Measurements from ENCODE around the gene SMYD3.

Gene SMYD3

DNA sequence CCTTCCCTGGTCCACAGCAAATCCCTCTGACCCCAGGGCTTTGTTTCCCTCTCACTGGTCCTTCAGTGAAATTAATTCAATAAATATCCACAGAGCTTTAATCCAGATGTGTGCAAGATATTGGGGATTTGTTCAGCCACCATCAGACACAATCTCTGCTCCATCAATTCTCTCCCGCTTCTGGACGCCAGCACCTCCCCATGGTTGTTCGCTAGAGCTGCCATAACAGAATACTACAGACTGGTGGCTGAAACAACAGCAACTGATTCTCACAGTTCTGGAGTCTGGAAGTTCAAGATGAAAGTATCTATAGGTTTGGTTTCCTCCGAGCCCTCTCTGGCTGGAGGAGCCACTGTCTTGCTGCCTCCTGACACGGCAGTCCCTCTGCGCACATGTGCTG lies 303.9 kb downstream of the SMYD3 start:
- DNase-seq (ENCODE audit: low read depth) = no peak
- TF ChIP-seq, protein P1, sequence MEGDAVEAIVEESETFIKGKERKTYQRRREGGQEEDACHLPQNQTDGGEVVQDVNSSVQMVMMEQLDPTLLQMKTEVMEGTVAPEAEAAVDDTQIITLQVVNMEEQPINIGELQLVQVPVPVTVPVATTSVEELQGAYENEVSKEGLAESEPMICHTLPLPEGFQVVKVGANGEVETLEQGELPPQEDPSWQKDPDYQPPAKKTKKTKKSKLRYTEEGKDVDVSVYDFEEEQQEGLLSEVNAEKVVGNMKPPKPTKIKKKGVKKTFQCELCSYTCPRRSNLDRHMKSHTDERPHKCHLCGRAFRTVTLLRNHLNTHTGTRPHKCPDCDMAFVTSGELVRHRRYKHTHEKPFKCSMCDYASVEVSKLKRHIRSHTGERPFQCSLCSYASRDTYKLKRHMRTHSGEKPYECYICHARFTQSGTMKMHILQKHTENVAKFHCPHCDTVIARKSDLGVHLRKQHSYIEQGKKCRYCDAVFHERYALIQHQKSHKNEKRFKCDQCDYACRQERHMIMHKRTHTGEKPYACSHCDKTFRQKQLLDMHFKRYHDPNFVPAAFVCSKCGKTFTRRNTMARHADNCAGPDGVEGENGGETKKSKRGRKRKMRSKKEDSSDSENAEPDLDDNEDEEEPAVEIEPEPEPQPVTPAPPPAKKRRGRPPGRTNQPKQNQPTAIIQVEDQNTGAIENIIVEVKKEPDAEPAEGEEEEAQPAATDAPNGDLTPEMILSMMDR (IDR thresholded peaks at IDR 0.05; ENCODE audit: insufficient read depth, low read depth, low read length, missing control alignments) = no peak
- H3K4me3 ChIP-seq (ENCODE audit: low read depth, low read length) = no peak overlapping the region

GRCh38 chr1:246200738-246201137 lies 306.3 kb downstream of the SMYD3 start:
- no peak for DNase-seq (ENCODE audit: low read depth)
- no peak overlapping the region for H3K4me3 ChIP-seq (ENCODE audit: low read depth, low read length)
- TF ChIP-seq, protein P1 (IDR thresholded peaks at IDR 0.05; ENCODE audit: insufficient read depth, low read depth, low read length, missing control alignments) = no peak

DNA sequence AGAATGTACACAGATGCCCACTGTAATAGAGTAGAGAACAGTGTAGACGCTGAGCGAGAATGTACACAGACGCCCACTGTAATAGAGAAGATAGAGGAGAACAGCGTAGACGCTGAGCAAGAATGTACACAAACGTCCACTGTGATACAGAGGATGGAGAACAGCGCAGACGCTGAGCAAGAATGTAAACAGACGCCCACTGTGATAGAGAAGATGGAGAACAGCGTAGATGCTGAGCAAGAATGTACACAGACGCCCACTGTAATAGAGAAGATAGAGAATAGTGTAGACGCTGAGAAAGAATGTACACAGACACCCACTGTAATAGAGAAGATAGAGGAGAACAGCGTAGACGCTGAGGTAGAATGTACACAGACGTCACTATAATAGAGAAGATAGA lies 306.9 kb downstream of the SMYD3 start:
- TF ChIP-seq, protein P1 (IDR thresholded peaks at IDR 0.05; ENCODE audit: insufficient read depth, low read depth, low read length, missing control alignments) = no peak
- H3K4me3 ChIP-seq (ENCODE audit: low read depth, low read length) = no peak overlapping the region
- DNase-seq (ENCODE audit: low read depth) = no peak

- no peak for DNase-seq (ENCODE audit: low read depth)
- TF ChIP-seq, protein P1 (IDR thresholded peaks at IDR 0.05; ENCODE audit: insufficient read depth, low read depth, low read length, missing control alignments) = no peak
- H3K4me3 ChIP-seq (ENCODE audit: low read depth, low read length) = no peak overlapping the region
These were observed 307.9 kb downstream of the SMYD3 start for GRCh38 chr1:246199086-246199645.

GRCh38 chr1:246198115-246198816 lies 308.8 kb downstream of the SMYD3 start:
- TF ChIP-seq, protein P1 (IDR thresholded peaks at IDR 0.05; ENCODE audit: insufficient read depth, low read depth, low read length, missing control alignments) = no peak
- no peak for DNase-seq (ENCODE audit: low read depth)
- no peak overlapping the region for H3K4me3 ChIP-seq (ENCODE audit: low read depth, low read length)

DNA sequence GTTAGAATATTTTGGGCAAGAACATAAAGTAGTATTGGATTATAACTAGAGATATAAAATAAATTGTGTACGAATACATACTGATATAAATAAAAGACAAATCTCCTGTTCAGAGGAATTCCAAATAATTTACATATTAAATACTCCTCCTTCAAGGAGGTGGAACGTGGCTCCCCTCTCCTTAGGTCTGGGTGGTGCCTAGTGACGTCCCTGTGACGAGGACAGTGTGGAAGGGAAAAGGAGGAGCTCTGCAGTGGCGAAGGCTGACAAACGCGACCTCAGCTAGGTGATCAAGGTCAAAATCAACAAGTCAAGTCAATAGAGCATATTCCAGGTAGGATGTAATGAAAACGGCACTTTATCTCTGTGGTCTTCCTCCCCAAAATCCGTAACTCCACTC lies 310.0 kb downstream of the SMYD3 start:
- TF ChIP-seq, protein P1 (IDR thresholded peaks at IDR 0.05; ENCODE audit: insufficient read depth, low read depth, low read length, missing control alignments) = no peak
- H3K4me3 ChIP-seq (ENCODE audit: low read depth, low read length) = no peak overlapping the region
- no peak for DNase-seq (ENCODE audit: low read depth)

- DNase-seq (ENCODE audit: low read depth) = no peak
- TF ChIP-seq, protein P1 (IDR thresholded peaks at IDR 0.05; ENCODE audit: insufficient read depth, low read depth, low read length, missing control alignments) = no peak
- H3K4me3 ChIP-seq (ENCODE audit: low read depth, low read length) = no peak overlapping the region
These were observed 311.8 kb downstream of the SMYD3 start for GRCh38 chr1:246195296-246195695.
